ENCODE results near the gene WDR48. TPM values are rescaled to one million over a fixed set of nuclear protein-coding genes. Genes with fewer than 3 reads are reported as not detected.

The WDR48 gene
- total RNA-seq (2022; extraction: Qiagen RNA extraction), result 16.8 to 26.9 TPM (median 21.3 TPM) in 5 replicates

GRCh38 chr3:39051649-39052561 is at the start of gene WDR48, which contains the start of gene SCN11A:
TSS of gene WDR48 (plus strand) at chr3:39052016. CDS start at chr3:39052026, 10 bp downstream.
TSS of gene SCN11A (minus strand) at chr3:39051944. CDS start at chr3:38950362, 101,582 bp downstream.

GRCh38 chr3:39107388-39108199 is 55.8 kb downstream of the WDR48 start, which contains the start of the genes GORASP1 and TTC21A:
TSS of gene GORASP1 (minus strand) at chr3:39107627. CDS start at chr3:39107541, 86 bp downstream.
TSS of gene TTC21A (plus strand) at chr3:39107680. CDS start at chr3:39107838, 158 bp downstream.

Other genes with a start within 250 kb of the WDR48 start
- not detected in 5 replicates for gene SCN10A, start 235.8 kb upstream of the WDR48 start, total RNA-seq (2022; extraction: Qiagen RNA extraction)
- not detected in 5 replicates for gene SCN11A, start 72 bp upstream of the WDR48 start, total RNA-seq (2022; extraction: Qiagen RNA extraction)
- 28.0 to 34.2 TPM (median 34.0 TPM) in 5 replicates for gene GORASP1, start 55.6 kb downstream of the WDR48 start, total RNA-seq (2022; extraction: Qiagen RNA extraction)
- 1.9 to 2.3 TPM (median 2.3 TPM) in 5 replicates for gene TTC21A, start 55.7 kb downstream of the WDR48 start, total RNA-seq (2022; extraction: Qiagen RNA extraction)
- 18.3 to 23.7 TPM (median 20.1 TPM) in 5 replicates for gene CSRNP1, start 101.6 kb downstream of the WDR48 start, total RNA-seq (2022; extraction: Qiagen RNA extraction)
- 0.10 to 0.16 TPM (median 0.14 TPM) in 5 replicates for gene XIRP1, start 140.6 kb downstream of the WDR48 start, total RNA-seq (2022; extraction: Qiagen RNA extraction)
- gene CX3CR1, start 228.0 kb downstream of the WDR48 start, total RNA-seq (2022; extraction: Qiagen RNA extraction), result 0.06 to 0.09 TPM (median 0.07 TPM) in 3 of 5 replicates, not detected in the others

Measured in A549 treated with Hydrocortisone at 1 μM for 4 hours (cell line).